ENCODE measurements around the gene UBASH3A. TPM values are rescaled to one million over a fixed set of nuclear protein-coding genes. Genes with fewer than 3 reads are reported as not detected.

Gene UBASH3A
- total RNA-seq, 3 donors from 2014 or later = 0.60 to 2.5 (median 1.8) TPM

DNA sequence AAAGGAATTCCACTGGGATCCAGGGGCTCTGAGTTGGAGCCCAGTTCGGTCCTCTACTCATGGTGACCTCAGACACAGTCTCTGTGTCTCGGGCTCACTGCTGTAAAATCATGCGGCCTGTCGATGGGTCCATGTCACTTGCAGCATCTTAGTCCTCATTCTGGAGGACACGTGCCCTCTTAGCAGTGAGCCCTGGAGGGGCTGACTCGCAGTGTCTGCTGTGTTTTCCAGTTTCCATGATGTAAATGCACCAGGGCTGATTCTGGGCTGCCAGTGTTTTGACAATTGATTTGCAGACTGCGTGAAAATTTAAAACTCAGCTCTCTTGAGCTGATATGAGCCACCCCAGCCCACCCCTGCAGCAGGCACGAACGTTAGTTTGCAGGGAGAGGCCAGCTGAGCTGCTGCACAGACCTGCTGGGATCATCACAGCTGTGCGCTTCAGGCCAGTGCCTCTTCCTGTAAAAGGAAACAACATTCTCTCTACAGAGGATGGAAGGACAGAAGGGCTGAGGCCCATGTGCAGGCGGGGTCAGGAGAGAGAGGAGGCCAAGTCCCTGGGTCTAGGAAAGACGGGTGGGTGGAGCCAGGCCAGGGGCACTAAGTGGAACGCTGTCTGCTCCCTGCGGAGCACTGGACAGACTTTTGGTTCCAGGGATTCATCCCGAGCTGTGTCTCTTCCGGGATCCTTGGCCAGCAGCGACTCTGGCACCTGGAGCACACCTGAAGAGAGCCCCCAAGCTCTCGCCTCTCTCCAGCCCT lies 49.7 kb downstream of the UBASH3A start:
- peak in 1 of 3 donors; percentile 52 for DNase-seq
- intact Hi-C loops (cut with DNase I, micrococcal nuclease) = no loop called here
- ATAC-seq = no peak
- Histone ChIP-seq H3K4me3 (no peak overlapping the region), H3K36me3 (ENCODE audit: low read depth) (no peaks in the 10 kb centered on the region), H3K4me1 (ENCODE audit: low read depth) (peaks cover 9% of the 10 kb centered on the region), H3K9me3 (no peaks in the 10 kb centered on the region)
- TF ChIP-seq, protein P1, sequence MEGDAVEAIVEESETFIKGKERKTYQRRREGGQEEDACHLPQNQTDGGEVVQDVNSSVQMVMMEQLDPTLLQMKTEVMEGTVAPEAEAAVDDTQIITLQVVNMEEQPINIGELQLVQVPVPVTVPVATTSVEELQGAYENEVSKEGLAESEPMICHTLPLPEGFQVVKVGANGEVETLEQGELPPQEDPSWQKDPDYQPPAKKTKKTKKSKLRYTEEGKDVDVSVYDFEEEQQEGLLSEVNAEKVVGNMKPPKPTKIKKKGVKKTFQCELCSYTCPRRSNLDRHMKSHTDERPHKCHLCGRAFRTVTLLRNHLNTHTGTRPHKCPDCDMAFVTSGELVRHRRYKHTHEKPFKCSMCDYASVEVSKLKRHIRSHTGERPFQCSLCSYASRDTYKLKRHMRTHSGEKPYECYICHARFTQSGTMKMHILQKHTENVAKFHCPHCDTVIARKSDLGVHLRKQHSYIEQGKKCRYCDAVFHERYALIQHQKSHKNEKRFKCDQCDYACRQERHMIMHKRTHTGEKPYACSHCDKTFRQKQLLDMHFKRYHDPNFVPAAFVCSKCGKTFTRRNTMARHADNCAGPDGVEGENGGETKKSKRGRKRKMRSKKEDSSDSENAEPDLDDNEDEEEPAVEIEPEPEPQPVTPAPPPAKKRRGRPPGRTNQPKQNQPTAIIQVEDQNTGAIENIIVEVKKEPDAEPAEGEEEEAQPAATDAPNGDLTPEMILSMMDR (IDR thresholded peaks at IDR 0.05) = no peak

DNA sequence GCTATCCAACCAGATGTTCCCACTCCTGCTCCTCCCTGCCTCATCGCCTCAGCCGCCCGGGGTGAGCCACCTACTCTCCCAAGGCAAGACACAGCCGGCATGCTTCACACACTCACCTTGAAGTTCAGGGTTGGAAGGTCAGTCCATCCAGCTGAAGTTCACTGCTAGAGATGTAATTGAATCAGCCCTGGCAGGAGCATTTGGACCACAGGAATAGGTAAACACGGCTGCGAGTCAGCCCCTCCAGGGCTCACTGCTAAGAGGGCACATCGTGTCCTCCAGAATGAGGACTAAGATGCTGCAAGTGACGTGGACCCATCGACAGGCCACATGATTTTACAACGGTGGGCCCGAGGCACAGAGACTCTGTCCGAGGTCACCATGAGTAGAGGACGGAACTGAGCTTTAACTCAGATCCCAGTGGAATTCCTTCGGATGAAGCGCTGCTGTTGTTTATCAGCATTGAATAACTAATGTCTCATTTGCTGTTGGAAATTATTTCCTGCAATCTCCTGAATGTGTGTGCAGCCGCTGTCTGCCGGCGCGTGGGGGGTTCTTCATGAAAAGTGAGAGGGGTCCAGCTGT lies 50.4 kb downstream of the UBASH3A start:
- peak in 1 of 3 donors; percentile 21 for DNase-seq
- TF ChIP-seq, protein P1 (IDR thresholded peaks at IDR 0.05) = no peak
- no peaks in the 10 kb centered on the region for H3K36me3 ChIP-seq (ENCODE audit: low read depth)
- H3K4me1 ChIP-seq (ENCODE audit: low read depth) = peaks cover 15% of the 10 kb centered on the region
- no peaks in the 10 kb centered on the region for H3K9me3 ChIP-seq
- intact Hi-C loops (cut with DNase I, micrococcal nuclease) = no loop called here
- ATAC-seq = no peak
- H3K4me3 ChIP-seq = no peak overlapping the region

DNA sequence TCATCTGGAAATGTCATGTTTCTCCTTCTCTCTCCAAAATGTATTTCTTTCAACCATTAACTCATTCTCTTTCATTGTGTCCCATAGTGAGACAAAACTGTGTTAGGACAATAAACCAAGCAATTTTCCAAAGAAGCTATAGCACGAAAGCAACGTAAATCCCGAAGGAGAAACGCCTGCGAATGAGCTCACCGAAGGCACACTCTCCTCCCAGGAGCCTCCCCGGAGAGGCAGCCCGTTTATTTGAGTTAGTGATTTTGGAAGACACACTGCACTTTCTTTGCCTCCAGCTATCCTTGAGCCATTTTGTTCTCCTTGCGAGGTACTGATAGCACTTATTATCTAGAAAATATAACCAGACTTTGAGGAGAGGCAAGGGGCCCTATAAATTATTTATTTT lies 51.1 kb downstream of the UBASH3A start:
- TF ChIP-seq, protein P1 (IDR thresholded peaks at IDR 0.05) = no peak
- ATAC-seq (no peak), DNase-seq (no peak)
- H3K9me3 ChIP-seq = no peaks in the 10 kb centered on the region
- peaks cover 20% of the 10 kb centered on the region for H3K4me1 ChIP-seq (ENCODE audit: low read depth)
- H3K4me3 ChIP-seq = no peak overlapping the region
- no peaks in the 10 kb centered on the region for H3K36me3 ChIP-seq (ENCODE audit: low read depth)
- intact Hi-C loops (cut with DNase I, micrococcal nuclease) = no loop called here

DNA sequence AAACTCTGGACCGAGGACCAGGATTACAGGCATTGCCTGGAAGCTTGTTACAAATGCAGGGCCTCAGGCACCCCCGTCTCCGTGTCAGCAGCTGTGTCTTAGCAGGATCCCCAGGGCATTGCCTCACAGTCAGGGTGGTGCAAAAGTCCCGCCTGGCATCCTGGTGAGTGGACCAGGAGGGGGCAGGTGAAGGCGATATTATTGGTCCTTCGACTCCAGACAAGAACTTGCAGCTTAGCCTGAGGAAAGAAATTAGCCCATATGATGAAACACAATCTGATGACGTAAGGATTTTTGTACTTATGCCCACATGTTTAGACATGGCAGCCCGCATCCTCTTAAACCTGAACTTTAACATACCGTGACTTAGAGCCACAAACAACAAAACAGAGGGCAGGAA lies 51.5 kb downstream of the UBASH3A start:
- Histone ChIP-seq H3K36me3 (ENCODE audit: low read depth) (no peaks in the 10 kb centered on the region), H3K4me1 (ENCODE audit: low read depth) (peaks cover 21% of the 10 kb centered on the region), H3K9me3 (no peaks in the 10 kb centered on the region), H3K4me3 (no peak overlapping the region)
- TF ChIP-seq, protein P1 (IDR thresholded peaks at IDR 0.05) = no peak
- DNase-seq (peak in 1 of 3 donors; percentile 42), ATAC-seq (no peak)
- intact Hi-C loops (cut with DNase I, micrococcal nuclease) = no loop called here

DNA sequence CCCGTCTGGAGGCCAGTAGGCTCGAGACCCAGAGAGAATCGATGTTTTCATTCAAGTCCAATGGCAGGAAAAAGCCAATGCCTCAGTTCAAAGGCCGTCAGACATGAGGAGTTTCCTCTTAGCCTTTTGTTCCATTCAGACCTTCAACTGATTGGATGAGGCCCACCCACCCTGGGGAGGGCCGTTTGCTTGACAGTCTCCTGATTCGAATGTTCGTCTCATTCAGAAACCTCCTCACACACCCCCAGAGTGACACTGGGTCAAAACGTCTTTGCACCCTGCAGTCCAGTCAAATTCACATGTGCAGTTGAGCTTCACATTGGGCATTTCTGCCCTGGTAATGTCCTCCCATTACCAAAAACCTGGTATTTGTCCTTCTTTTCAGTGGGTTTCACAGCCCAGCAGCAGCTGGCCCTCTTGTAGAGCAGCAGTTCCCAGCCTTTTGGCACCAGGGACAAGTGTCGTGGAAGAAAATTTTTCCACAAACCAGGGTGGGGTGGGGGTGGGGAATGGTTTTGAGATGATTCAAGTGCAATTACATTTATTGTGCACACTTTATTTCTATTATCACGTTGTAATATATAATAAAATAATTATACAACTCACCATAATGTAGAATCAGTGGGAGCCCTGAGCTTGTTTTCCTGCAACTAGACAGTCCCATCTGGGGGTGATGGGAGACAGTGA lies 52.2 kb downstream of the UBASH3A start:
- TF ChIP-seq, protein P1 (IDR thresholded peaks at IDR 0.05) = no peak
- no peak overlapping the region for H3K4me3 ChIP-seq
- H3K36me3 ChIP-seq (ENCODE audit: low read depth) = no peaks in the 10 kb centered on the region
- H3K4me1 ChIP-seq (ENCODE audit: low read depth) = peaks cover 24% of the 10 kb centered on the region
- ATAC-seq (no peak), DNase-seq (peak in 1 of 3 donors; percentile 15)
- H3K9me3 ChIP-seq = no peaks in the 10 kb centered on the region
- intact Hi-C loops (cut with DNase I, micrococcal nuclease) = no loop called here
